ENCODE measurements around the gene SERPINE2.

The SERPINE2 gene

DNA sequence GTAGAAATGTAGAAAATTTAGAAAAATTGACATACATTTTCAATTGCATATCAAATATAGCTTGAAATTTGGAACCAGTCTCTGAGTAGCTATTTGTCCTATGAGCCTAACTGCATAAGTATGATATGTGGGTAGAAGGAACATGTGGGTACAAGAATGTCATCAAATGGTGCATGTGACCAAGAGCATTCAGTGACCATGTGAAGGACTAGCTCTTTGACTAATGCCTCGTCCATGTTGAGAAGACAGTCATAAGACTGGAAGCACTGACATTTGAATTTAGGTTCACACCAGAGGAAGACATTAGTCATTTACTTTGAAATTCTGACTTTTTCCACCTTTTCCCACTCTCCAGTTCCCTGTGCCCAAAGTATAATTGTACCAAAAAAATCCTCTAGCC, 69.2 kb downstream of the SERPINE2 start:
- Histone ChIP-seq H3K27me3 (ENCODE audit: insufficient read depth, low read length) (no peaks in the 10 kb centered on the region), H3K9ac (ENCODE audit: low read depth, low read length) (no peak overlapping the region), H3K27ac (ENCODE audit: low read length) (no peak overlapping the region), H3K9me3 (ENCODE audit: insufficient read depth, low read depth, low read length) (no peaks in the 10 kb centered on the region), H3K4me3 (ENCODE audit: low read length) (no peak overlapping the region), H3K36me3 (ENCODE audit: insufficient read depth, low read depth, low read length) (peaks cover 40% of the 10 kb centered on the region), H3K4me1 (ENCODE audit: insufficient read depth, low read length) (no peaks in the 10 kb centered on the region)

DNA sequence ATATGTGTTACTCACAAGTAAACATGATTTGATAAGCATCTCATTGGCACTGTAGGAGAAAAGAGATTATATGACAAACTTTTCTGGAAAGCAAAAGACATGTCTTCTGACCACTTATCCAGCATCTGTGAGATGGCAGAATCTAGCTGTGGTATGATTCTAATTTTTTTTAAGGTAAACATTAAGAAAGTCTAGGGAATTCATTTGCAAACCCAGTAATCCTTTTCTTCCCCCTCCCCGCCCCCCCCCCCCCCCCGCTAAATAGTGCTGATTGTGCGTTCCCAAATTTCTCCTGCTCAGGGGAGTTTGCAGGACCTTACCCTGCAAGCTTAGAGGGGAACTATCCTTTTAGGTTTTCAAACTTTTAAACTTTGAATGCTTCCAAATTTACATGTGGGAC, 69.8 kb downstream of the SERPINE2 start:
- Histone ChIP-seq H3K4me3 (ENCODE audit: low read length) (no peak overlapping the region), H3K27ac (ENCODE audit: low read length) (no peak overlapping the region), H3K9me3 (ENCODE audit: insufficient read depth, low read depth, low read length) (no peaks in the 10 kb centered on the region), H3K36me3 (ENCODE audit: insufficient read depth, low read depth, low read length) (peaks cover 46% of the 10 kb centered on the region), H3K4me1 (ENCODE audit: insufficient read depth, low read length) (no peaks in the 10 kb centered on the region), H3K9ac (ENCODE audit: low read depth, low read length) (no peak overlapping the region), H3K27me3 (ENCODE audit: insufficient read depth, low read length) (no peaks in the 10 kb centered on the region)

DNA sequence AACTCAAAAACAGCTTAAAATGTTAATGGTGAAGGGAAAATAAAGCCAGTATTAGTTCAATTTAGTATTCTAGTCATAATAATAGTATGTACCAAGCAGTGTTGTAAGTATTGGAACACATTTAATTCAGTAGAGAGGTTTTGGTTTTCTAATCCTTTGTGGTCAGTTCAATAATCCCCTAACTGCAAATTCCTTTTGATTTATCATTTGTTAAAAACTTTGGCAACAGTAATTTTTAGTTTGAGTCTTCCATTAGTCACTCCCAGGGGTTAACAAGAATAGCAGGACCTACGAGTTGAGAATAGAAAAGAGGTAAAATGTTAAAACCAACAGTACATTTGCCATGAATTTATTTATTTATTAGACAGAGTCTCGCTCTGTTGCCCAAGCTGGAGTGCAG, 71.1 kb downstream of the SERPINE2 start:
- peaks cover 53% of the 10 kb centered on the region for H3K36me3 ChIP-seq (ENCODE audit: insufficient read depth, low read depth, low read length)

DNA sequence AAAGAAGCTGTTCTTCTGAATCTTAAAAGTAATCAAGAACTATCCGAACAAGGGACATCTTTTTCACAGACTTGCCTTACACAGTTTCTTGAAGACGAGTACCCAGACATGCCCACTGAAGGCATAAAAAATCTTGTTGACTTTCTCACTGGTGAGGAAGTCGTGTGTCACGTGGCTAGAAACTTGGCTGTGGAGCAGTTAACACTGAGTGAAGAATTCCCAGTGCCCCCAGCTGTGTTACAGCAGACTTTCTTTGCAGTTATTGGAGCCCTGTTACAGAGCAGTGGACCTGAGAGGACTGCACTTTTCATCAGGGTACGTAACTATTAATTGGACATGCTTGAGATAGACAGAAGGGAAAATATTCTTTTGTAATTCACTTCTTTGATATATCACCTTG, 79.4 kb downstream of the SERPINE2 start:
- Histone ChIP-seq H3K4me3 (ENCODE audit: low read length) (peak overlapping the region; percentile 47; the same call in 1 of the 2 replicates), H3K36me3 (ENCODE audit: insufficient read depth, low read depth, low read length) (peaks cover 44% of the 10 kb centered on the region), H3K27ac (ENCODE audit: low read length) (no peak overlapping the region), H3K27me3 (ENCODE audit: insufficient read depth, low read length) (no peaks in the 10 kb centered on the region), H3K9ac (ENCODE audit: low read depth, low read length) (no peak overlapping the region), H3K9me3 (ENCODE audit: insufficient read depth, low read depth, low read length) (no peaks in the 10 kb centered on the region), H3K4me1 (ENCODE audit: insufficient read depth, low read length) (peaks cover 29% of the 10 kb centered on the region)

More for the DNA sequence above, 71.1 kb downstream of the SERPINE2 start:
- Histone ChIP-seq H3K27ac (ENCODE audit: low read length) (no peak overlapping the region), H3K27me3 (ENCODE audit: insufficient read depth, low read length) (no peaks in the 10 kb centered on the region), H3K9me3 (ENCODE audit: insufficient read depth, low read depth, low read length) (no peaks in the 10 kb centered on the region), H3K4me1 (ENCODE audit: insufficient read depth, low read length) (no peaks in the 10 kb centered on the region), H3K4me3 (ENCODE audit: low read length) (no peak overlapping the region), H3K9ac (ENCODE audit: low read depth, low read length) (no peak overlapping the region)

DNA sequence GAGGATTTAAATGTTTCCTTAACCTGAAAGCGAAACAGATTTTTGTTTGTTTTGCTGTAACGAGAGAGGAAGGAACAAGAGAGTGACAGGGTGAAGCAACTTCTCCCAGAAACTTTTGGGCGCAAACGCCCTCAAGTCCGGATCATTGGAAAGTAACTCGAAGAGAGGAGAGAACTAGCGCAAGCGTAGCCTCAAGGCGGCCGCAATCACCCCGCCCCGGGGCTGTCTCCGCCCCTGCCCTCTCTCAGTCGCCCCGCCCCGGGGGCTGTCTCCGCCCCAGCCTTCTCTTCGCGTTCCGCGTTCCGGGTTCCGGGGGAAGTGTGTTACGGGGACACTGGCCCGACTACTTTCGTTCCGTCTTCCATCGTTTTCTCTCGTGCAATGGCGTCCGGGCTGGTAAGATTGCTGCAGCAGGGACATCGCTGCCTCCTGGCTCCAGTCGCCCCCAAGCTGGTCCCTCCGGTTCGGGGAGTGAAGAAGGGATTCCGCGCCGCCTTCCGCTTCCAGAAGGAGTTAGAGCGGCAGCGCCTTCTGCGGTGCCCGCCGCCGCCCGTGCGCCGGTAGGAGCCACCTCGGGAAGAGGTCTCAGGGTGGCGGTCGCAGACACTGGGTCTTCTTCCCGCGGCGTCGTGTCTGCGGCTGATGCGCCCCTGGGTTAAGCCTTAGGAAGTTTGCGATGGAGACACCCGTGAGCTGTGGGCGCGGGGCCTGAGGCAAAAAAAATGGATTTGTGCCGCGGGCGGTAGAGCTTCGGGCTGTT, 81.8 kb downstream of the SERPINE2 start, which contains the start of gene MRPL44:
Gene MRPL44, plus strand, starts transcription at position 372 of the 760 bp plus-strand sequence. Its CDS starts 10 bp downstream, at position 382.
- H3K4me1 ChIP-seq (ENCODE audit: insufficient read depth, low read length): peaks cover 29% of the 10 kb centered on the region

DNA sequence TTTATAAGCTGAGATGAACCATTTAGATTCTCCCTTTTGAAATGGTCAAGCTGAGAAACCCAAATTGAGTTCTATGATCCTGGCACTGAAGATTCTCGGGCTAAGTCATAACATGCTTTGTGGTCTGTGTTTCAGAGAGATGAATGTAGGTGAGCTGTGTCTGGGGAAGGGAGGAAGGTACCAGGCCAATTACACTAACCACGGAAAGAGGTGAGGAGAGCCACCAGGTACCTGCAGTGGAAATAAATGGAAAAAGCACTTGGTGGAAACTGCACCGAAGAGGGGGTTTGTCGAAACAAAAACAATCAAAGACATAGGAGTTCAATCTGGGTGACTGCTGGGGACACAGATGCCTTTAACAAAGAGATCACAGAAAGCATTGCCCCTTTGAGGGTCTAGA, 82.8 kb downstream of the SERPINE2 start:
- Histone ChIP-seq H3K4me3 (ENCODE audit: low read length) (0 out of 2 replicates have a peak overlapping the region, but pooled peaks have one; percentile 95), H3K9me3 (ENCODE audit: insufficient read depth, low read depth, low read length) (no peaks in the 10 kb centered on the region), H3K27ac (ENCODE audit: low read length) (no peak overlapping the region), H3K4me1 (ENCODE audit: insufficient read depth, low read length) (peaks cover 31% of the 10 kb centered on the region), H3K9ac (ENCODE audit: low read depth, low read length) (no peak overlapping the region), H3K36me3 (ENCODE audit: insufficient read depth, low read depth, low read length) (peaks cover 21% of the 10 kb centered on the region), H3K27me3 (ENCODE audit: insufficient read depth, low read length) (no peaks in the 10 kb centered on the region)

More for the DNA sequence above, 81.8 kb downstream of the SERPINE2 start, which contains the start of gene MRPL44:
- no peaks in the 10 kb centered on the region for H3K9me3 ChIP-seq (ENCODE audit: insufficient read depth, low read depth, low read length)
- H3K27me3 ChIP-seq (ENCODE audit: insufficient read depth, low read length): no peaks in the 10 kb centered on the region
- H3K4me3 ChIP-seq (ENCODE audit: low read length): peak within 1 kb of the TSS; percentile 95
- H3K9ac ChIP-seq (ENCODE audit: low read depth, low read length): peak within 1 kb of the TSS; percentile 93
- H3K36me3 ChIP-seq (ENCODE audit: insufficient read depth, low read depth, low read length): peaks cover 31% of the 10 kb centered on the region
- H3K27ac ChIP-seq (ENCODE audit: low read length): peak within 1 kb of the TSS; percentile 90

DNA sequence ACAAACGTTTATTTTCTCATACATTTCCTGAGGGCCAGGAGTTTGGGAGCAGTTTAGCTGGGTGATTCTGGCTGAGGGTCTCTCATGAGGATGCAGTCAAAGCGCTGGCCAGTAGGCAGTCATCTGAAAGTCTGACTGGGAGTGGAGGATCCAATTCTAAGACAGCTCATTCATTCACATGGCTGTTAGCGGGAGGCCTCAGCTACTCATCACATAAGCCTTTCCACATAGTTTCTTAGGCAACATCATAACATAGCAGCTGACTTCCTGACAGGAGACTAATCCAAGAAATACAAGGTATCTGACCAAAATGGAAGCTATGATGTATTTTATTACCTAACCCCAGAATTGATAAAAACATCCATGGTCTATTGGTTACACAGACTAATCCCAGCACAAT, 84.7 kb downstream of the SERPINE2 start:
- no peak overlapping the region for H3K9ac ChIP-seq (ENCODE audit: low read depth, low read length)
- no peak overlapping the region for H3K4me3 ChIP-seq (ENCODE audit: low read length)
- H3K27me3 ChIP-seq (ENCODE audit: insufficient read depth, low read length): no peaks in the 10 kb centered on the region
- H3K36me3 ChIP-seq (ENCODE audit: insufficient read depth, low read depth, low read length): peaks cover 2% of the 10 kb centered on the region
- no peaks in the 10 kb centered on the region for H3K9me3 ChIP-seq (ENCODE audit: insufficient read depth, low read depth, low read length)
- H3K4me1 ChIP-seq (ENCODE audit: insufficient read depth, low read length): peaks cover 26% of the 10 kb centered on the region
- H3K27ac ChIP-seq (ENCODE audit: low read length): no peak overlapping the region

DNA sequence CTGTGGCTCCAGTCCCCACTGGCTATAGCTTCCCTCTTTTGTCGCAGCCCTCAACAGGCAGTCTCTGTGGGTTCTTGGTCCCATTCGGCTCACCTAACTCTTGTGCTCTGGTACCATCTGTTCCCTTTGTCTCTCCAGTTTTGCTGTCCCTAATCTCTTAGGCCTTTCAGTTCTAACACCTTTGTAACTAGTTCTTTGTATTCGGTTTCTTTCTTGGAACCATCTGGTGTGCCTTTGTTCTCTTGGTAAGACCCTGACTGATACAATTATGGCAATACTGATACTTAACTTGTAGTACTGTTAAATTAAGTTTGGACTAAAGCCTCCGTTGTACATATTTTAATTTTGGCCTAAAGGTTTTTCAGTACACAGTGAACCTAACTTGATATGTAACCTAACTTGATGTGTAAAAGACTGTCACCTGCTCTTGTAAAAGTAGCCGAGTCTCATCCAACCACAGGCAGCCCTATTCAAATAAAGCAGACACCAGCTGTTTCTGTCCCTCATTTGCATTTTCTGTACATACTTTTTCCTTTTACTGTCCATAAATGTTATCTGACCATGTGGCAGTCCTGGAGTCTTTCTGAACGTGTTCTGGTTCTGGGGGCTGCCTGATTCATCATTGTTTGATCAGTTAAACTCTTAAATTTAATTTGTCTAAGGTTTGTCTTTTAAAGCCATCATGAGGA, 86.7 kb downstream of the SERPINE2 start:
- Histone ChIP-seq H3K4me3 (ENCODE audit: low read length) (no peak overlapping the region), H3K27ac (ENCODE audit: low read length) (no peak overlapping the region), H3K27me3 (ENCODE audit: insufficient read depth, low read length) (no peaks in the 10 kb centered on the region), H3K9me3 (ENCODE audit: insufficient read depth, low read depth, low read length) (no peaks in the 10 kb centered on the region), H3K36me3 (ENCODE audit: insufficient read depth, low read depth, low read length) (no peaks in the 10 kb centered on the region), H3K9ac (ENCODE audit: low read depth, low read length) (no peak overlapping the region), H3K4me1 (ENCODE audit: insufficient read depth, low read length) (peaks cover 28% of the 10 kb centered on the region)

DNA sequence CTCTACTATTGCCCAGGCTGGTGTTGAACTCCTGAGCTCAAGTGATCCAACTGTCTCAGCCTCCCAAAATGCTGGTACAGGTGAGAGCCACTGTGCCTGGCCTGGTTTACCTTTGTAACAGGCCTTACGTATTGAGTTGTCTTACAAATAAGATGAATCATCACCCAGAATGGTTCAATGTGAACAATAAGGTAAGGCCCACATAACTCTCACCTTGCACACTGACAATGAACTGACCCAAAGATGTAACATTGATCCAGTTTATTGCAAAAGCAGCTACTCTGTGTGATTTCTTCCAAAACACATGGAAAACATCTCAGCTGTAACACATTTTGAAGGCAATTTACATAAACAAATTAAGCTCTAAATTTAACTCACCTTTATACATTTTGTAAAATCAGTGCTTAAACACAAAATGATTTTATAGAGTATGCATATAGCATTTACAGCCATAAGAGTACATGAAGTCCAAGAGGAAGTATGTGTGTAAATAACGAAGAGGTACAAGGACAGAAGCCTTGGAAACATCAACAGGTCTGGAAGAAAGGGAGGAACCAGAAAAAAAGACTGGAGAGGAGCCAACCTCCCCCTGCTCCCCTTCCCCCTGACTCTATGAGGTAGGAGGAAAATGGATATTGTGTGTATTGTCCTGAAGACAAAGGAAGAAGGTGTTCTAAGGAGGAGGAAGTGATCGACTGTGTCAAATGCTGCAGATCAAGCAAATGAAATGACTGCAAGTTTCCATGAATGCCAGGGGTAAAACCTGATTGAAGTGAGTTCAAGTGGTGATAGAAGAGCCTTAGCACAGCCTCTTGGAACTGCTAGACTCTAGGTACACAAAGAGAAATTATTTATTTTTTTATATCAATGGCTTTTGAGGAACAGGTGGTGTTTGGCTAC, 88.4 kb downstream of the SERPINE2 start:
- H3K4me3 ChIP-seq (ENCODE audit: low read length): no peak overlapping the region
- 0 out of 2 replicates have a peak overlapping the region, but pooled peaks have one; percentile 17 for H3K9ac ChIP-seq (ENCODE audit: low read depth, low read length)
- H3K27me3 ChIP-seq (ENCODE audit: insufficient read depth, low read length): no peaks in the 10 kb centered on the region
- no peak overlapping the region for H3K27ac ChIP-seq (ENCODE audit: low read length)
- peaks cover 22% of the 10 kb centered on the region for H3K4me1 ChIP-seq (ENCODE audit: insufficient read depth, low read length)
- H3K36me3 ChIP-seq (ENCODE audit: insufficient read depth, low read depth, low read length): no peaks in the 10 kb centered on the region
- no peaks in the 10 kb centered on the region for H3K9me3 ChIP-seq (ENCODE audit: insufficient read depth, low read depth, low read length)

DNA sequence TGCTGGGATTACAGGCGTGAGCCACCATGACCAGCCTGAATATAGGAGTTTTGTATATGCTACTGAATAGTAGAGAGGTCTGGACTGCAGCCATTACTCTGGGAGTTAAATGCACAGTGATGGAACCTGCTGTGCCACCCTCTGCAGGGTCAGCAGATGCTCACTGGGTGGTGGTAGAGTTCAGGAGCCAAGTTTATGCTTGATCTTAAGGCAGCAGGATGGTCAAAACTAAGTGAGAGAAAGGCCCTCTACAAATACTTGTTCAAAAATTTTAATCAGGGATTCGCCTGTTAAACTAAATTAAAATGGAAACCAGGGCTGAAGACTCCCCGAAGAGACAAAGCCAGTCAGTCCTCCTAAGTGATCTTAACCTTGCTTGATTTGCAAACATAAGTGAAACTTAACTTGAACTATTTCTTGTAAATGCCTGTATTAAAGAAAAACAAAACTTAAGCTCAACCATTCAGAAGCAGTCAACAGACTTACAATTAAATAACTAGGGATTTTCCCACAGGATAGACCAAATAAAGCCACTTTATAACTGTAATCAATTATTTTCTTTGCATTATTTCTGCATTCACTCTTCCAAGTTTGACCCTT, 89.7 kb downstream of the SERPINE2 start:
- Histone ChIP-seq H3K27ac (ENCODE audit: low read length) (no peak overlapping the region), H3K9me3 (ENCODE audit: insufficient read depth, low read depth, low read length) (no peaks in the 10 kb centered on the region), H3K4me3 (ENCODE audit: low read length) (no peak overlapping the region), H3K36me3 (ENCODE audit: insufficient read depth, low read depth, low read length) (no peaks in the 10 kb centered on the region), H3K4me1 (ENCODE audit: insufficient read depth, low read length) (peaks cover 22% of the 10 kb centered on the region), H3K27me3 (ENCODE audit: insufficient read depth, low read length) (no peaks in the 10 kb centered on the region), H3K9ac (ENCODE audit: low read depth, low read length) (no peak overlapping the region)

DNA sequence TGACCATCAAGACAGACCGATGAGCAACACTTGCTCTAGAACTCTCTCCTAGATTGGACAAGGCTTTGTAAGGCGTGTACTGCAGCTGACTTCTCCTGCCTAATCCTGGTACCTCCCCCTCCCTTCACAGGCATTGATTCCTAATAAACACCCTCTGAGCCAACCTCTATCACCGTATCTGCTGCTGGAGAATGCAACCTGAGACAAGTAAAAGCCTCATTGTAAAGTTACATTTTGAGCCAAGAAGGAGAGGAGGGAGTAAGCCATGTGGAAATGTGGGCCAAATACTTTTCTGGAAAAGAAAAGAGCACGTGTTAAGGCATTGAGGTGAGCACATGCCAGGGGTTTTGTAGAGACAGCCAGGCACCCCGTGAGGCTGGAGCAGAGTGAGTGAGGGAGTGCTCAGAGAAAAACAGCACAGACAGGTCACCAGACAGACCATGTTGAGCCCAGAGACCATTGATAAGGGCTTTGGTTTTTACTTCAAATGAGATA, 91.3 kb downstream of the SERPINE2 start:
- H3K4me3 ChIP-seq (ENCODE audit: low read length): 0 out of 2 replicates have a peak overlapping the region, but pooled peaks have one; percentile 19
- H3K4me1 ChIP-seq (ENCODE audit: insufficient read depth, low read length): peaks cover 27% of the 10 kb centered on the region
- H3K9ac ChIP-seq (ENCODE audit: low read depth, low read length): peak overlapping the region; percentile 59; the same call in 1 of the 2 replicates
- no peaks in the 10 kb centered on the region for H3K9me3 ChIP-seq (ENCODE audit: insufficient read depth, low read depth, low read length)
- no peaks in the 10 kb centered on the region for H3K27me3 ChIP-seq (ENCODE audit: insufficient read depth, low read length)
- no peaks in the 10 kb centered on the region for H3K36me3 ChIP-seq (ENCODE audit: insufficient read depth, low read depth, low read length)
- H3K27ac ChIP-seq (ENCODE audit: low read length): no peak overlapping the region

All from iPS-20b (cell line).